H1 (cell line): ENCODE data around the gene EFCAB6. TPM values are rescaled to one million over a fixed set of nuclear protein-coding genes. Genes with fewer than 3 reads are reported as not detected.

Experiments
- CTCF ChIA-PET: fragments of 300-600 bp; sonication (Branson Sonifier 250); formaldehyde crosslinking; loops from one replicate; lab custom pipeline; 2021; ENCODE audit not compliant: partially characterized antibody; lab: Charles Lee
- POLR2A ChIA-PET: fragments of 300-600 bp; sonication (Branson Sonifier 250); formaldehyde crosslinking; loops from one replicate; lab custom pipeline; 2021; ENCODE audit warnings: inconsistent platforms; ENCODE audit not compliant: partially characterized antibody; lab: Charles Lee
- DNase-seq, 2 experiments: peaks; one replicate each; pipeline versions ENCODE4 v3.0.0 to v3.0.0-alpha.2; 2010 to 2022; ENCODE audit warnings: low spot score in 2 of 2, low read depth in 1 of 2, mixed read lengths in 1 of 2
- FAIRE-seq: peaks from 2 replicates; lab custom pipeline; 2011; peaks lifted over from hg19 to GRCh38; lab: Jason Lieb, UNC
- H2AFZ ChIP-seq: 2 replicates; pipeline ENCODE4 v1.8.1; 2012; ENCODE audit warnings: low read length, inconsistent platforms
- H2AK5ac ChIP-seq: 2 replicates; pipeline ENCODE4 v1.6.1; 2013; ENCODE audit warnings: low read depth, low read length
- H2BK120ac ChIP-seq: replicated peaks from 2 replicates; pipeline ENCODE3; 2013; ENCODE audit warnings: low read depth, low read length, inconsistent platforms
- H2BK12ac ChIP-seq: 2 replicates; pipeline ENCODE4 v1.6.1; 2013; ENCODE audit warnings: low read depth, low read length
- H2BK15ac ChIP-seq: 2 replicates; pipeline ENCODE4 v1.6.1; 2013; ENCODE audit warnings: low read length
- H2BK20ac ChIP-seq: 2 replicates; pipeline ENCODE4 v1.6.1; 2013; ENCODE audit warnings: low read length
- H2BK5ac ChIP-seq: 2 replicates; pipeline ENCODE4 v1.6.1; 2013; ENCODE audit warnings: low read depth, low read length
- H3K14ac ChIP-seq: 2 replicates; pipeline ENCODE4 v1.6.1; 2013; ENCODE audit warnings: inconsistent platforms; ENCODE audit not compliant: insufficient read length
- H3K18ac ChIP-seq: 2 replicates; pipeline ENCODE4 v1.6.1; 2013; ENCODE audit warnings: low read length; ENCODE audit errors: extremely low read depth
- H3K23ac ChIP-seq: 2 replicates; pipeline ENCODE4 v1.6.1; 2013; ENCODE audit warnings: inconsistent platforms; ENCODE audit not compliant: insufficient read length
- H3K23me2 ChIP-seq: 2 replicates; pipeline ENCODE4 v1.6.1; 2013; ENCODE audit warnings: low read depth, low read length
- H3K27ac ChIP-seq: 2 replicates; pipeline ENCODE4 v1.6.1; 2011; ENCODE audit warnings: low read depth, low read length, inconsistent platforms
- H3K27me3 ChIP-seq, 4 experiments: replicated peaks in 1 of 4; 1 replicate in 1 of 4; 2 replicates in 3 of 4; pipeline versions ENCODE4 v1.6.1 to v1.8.1; 2011 to 2013; ENCODE audit warnings: low read length in 3 of 4, mild to moderate bottlenecking in 3 of 4, inconsistent platforms in 2 of 4, mixed read lengths in 2 of 4, moderate library complexity in 1 of 4; ENCODE audit not compliant: control insufficient read depth in 3 of 4, insufficient read depth in 3 of 4; ENCODE audit errors: extremely low read depth in 1 of 4
- H3K36me3 ChIP-seq, 4 experiments: 2 replicates each; pipeline versions ENCODE4 v1.6.1 to v1.8.1; 2011 to 2013; ENCODE audit warnings: mild to moderate bottlenecking in 4 of 4, low read length in 3 of 4, moderate library complexity in 2 of 4, control low read depth in 1 of 4, inconsistent platforms in 1 of 4; ENCODE audit not compliant: insufficient read depth in 4 of 4, control insufficient read depth in 2 of 4
- H3K4ac ChIP-seq: replicated peaks from 2 replicates; pipeline ENCODE3; 2013; ENCODE audit warnings: low read length, low read depth, mixed read lengths, inconsistent platforms; ENCODE audit not compliant: insufficient read length
- H3K4me1 ChIP-seq, 4 experiments: replicated peaks in 1 of 4; 1 replicate in 1 of 4; 2 replicates in 3 of 4; pipeline versions ENCODE4 v1.6.1 to v1.8.1; 2011 to 2013; ENCODE audit warnings: low read length in 3 of 4, inconsistent platforms in 2 of 4, mixed read lengths in 1 of 4; ENCODE audit not compliant: insufficient read depth in 4 of 4, control insufficient read depth in 3 of 4
- H3K4me2 ChIP-seq, 2 experiments: 2 replicates each; pipeline versions ENCODE4 v1.6.1 to v1.8.1; 2011 to 2013; ENCODE audit warnings: low read depth in 2 of 2, low read length in 2 of 2, control low read depth in 1 of 2, inconsistent platforms in 1 of 2, mild to moderate bottlenecking in 1 of 2; ENCODE audit not compliant: insufficient read depth in 1 of 2
- H3K4me3 ChIP-seq, 4 experiments: fragments of 200-600, 300-600 bp in 1 of 4; sonication (generic), shearing (Covaris generic), sonication (Bioruptor Twin) in 1 of 4; 2 replicates each; pipeline versions ENCODE4 v1.5.1 to v1.8.1; 2011 to 2016; ENCODE audit warnings: low read length in 4 of 4, low read depth in 3 of 4, control low read depth in 2 of 4, inconsistent platforms in 2 of 4, mild to moderate bottlenecking in 2 of 4, mixed read lengths in 1 of 4, moderate library complexity in 1 of 4; ENCODE audit not compliant: insufficient read depth in 2 of 4; ENCODE audit errors: extremely low read depth in 1 of 4
- H3K56ac ChIP-seq: replicated peaks from 2 replicates; pipeline ENCODE3; 2013; ENCODE audit warnings: low read depth, mild to moderate bottlenecking, mixed read lengths, low read length, inconsistent platforms; ENCODE audit not compliant: insufficient read length
- H3K79me1 ChIP-seq: 2 replicates; pipeline ENCODE4 v1.6.1; 2013; ENCODE audit warnings: low read depth, low read length, control low read depth
- H3K79me2 ChIP-seq, 2 experiments: 2 replicates each; pipeline versions ENCODE4 v1.6.1 to v1.8.1; 2012 to 2013; ENCODE audit warnings: low read length in 2 of 2, mild to moderate bottlenecking in 2 of 2, inconsistent platforms in 1 of 2; ENCODE audit not compliant: insufficient read depth in 2 of 2, control insufficient read depth in 1 of 2
- H3K9ac ChIP-seq, 4 experiments: replicated peaks in 1 of 4; 1 replicate in 1 of 4; 2 replicates in 3 of 4; pipeline versions ENCODE4 v1.6.1 to v1.8.1; 2011 to 2013; ENCODE audit warnings: low read depth in 3 of 4, low read length in 3 of 4, control low read depth in 2 of 4, mild to moderate bottlenecking in 2 of 4, moderate library complexity in 2 of 4, inconsistent platforms in 1 of 4; ENCODE audit errors: extremely low read depth in 1 of 4
- H3K9me3 ChIP-seq, 2 experiments: 2 replicates each; pipeline versions ENCODE4 v1.6.1 to v1.8.1; 2012 to 2013; ENCODE audit warnings: mild to moderate bottlenecking in 2 of 2, moderate library complexity in 2 of 2, control low read depth in 1 of 2, inconsistent platforms in 1 of 2, low read depth in 1 of 2, low read length in 1 of 2, mixed read lengths in 1 of 2; ENCODE audit not compliant: insufficient read depth in 2 of 2
- H4K20me1 ChIP-seq, 2 experiments: replicated peaks in 1 of 2; 2 replicates each; pipeline versions ENCODE3 to v1.8.1; 2011 to 2013; ENCODE audit warnings: inconsistent platforms in 2 of 2, low read length in 2 of 2, mild to moderate bottlenecking in 1 of 2; ENCODE audit not compliant: insufficient read depth in 2 of 2, control insufficient read depth in 1 of 2
- H4K5ac ChIP-seq: 2 replicates; pipeline ENCODE4 v1.6.1; 2013; ENCODE audit warnings: low read length, low read depth, mixed read lengths, inconsistent platforms; ENCODE audit not compliant: insufficient read length
- H4K8ac ChIP-seq: 2 replicates; pipeline ENCODE4 v1.8.0; 2013; ENCODE audit warnings: mild to moderate bottlenecking, moderate library complexity, low read length, inconsistent platforms; ENCODE audit not compliant: insufficient read depth; ENCODE audit errors: extremely low read depth
- H4K91ac ChIP-seq: replicated peaks from 2 replicates; pipeline ENCODE3; 2013; ENCODE audit warnings: low read length, mixed read lengths, inconsistent platforms; ENCODE audit not compliant: insufficient read length
- CBX5 ChIP-seq: fragments of 300-800, 300-1000 bp; sonication (generic); IDR thresholded peaks from 2 replicates; pipeline ENCODE4 v1.7.1; 2016; ENCODE audit warnings: antibody characterized with exemption, low read length, low read depth
- CHD1 ChIP-seq: IDR thresholded peaks from 2 replicates; pipeline ENCODE4 v1.6.1; 2012; ENCODE audit warnings: low read depth, low read length, improper control_type of control experiment
- CREB1 ChIP-seq: IDR thresholded peaks from 2 replicates; pipeline ENCODE4 v1.6.1; 2012; ENCODE audit warnings: inconsistent platforms
- FOSL1 ChIP-seq: IDR thresholded peaks from 2 replicates; pipeline ENCODE4 v1.6.1; 2011; ENCODE audit warnings: mild to moderate bottlenecking, low read depth, low read length, moderate library complexity; ENCODE audit not compliant: insufficient read depth
- HDAC2 ChIP-seq, 2 experiments: fragments of 300-600 bp in 1 of 2; sonication (generic) in 1 of 2; IDR thresholded peaks; 2 replicates each; pipeline ENCODE4 v1.6.1; 2011 to 2012; ENCODE audit warnings: low read depth in 2 of 2, low read length in 2 of 2, mild to moderate bottlenecking in 2 of 2, moderate library complexity in 2 of 2, borderline replicate concordance in 1 of 2, inconsistent platforms in 1 of 2
- NANOG ChIP-seq: IDR thresholded peaks from 2 replicates; pipeline ENCODE4 v1.6.1; 2011; ENCODE audit warnings: low read length, low read depth, mild to moderate bottlenecking, inconsistent platforms; ENCODE audit not compliant: insufficient read depth, poor library complexity, severe bottlenecking
- TCF12 ChIP-seq: IDR thresholded peaks from 2 replicates; pipeline ENCODE4 v1.6.1; 2011; ENCODE audit warnings: low read depth, mild to moderate bottlenecking, low read length
- ZNF274 ChIP-seq: IDR thresholded peaks from 2 replicates; pipeline ENCODE4 v1.7.0; 2012; ENCODE audit warnings: low read length, borderline replicate concordance; ENCODE audit errors: extremely low read depth
- WGBS, 2 experiments: shearing (Covaris generic) in 1 of 2; methylation state at CpG; one replicate each; pipeline versions ENCODE4 v1.1.6 to v1.1.7; 2013 to 2015; ENCODE audit warnings: low lambda C conversion rate in 2 of 2, mixed read lengths in 2 of 2, inconsistent platforms in 1 of 2, low coverage in 1 of 2, missing lambda C conversion rate in 1 of 2; ENCODE audit not compliant: insufficient replicate concordance in 2 of 2, insufficient coverage in 1 of 2, insufficient read length in 1 of 2; ENCODE audit errors: extremely low coverage in 1 of 2, missing lambda C conversion rate in 1 of 2; 5-methylcytosine and 5-hydroxymethylcytosine counted together
- polyA plus RNA-seq, 7 experiments: library from polyadenylated mRNA; depleted of rRNA in 3 of 7; stranded (reverse) in 5 of 7; unstranded in 2 of 7; fragments of >200 nt in 5 of 7; fragments of 200-250 nt in 2 of 7; gene quantifications; 1 replicate in 5 of 7; 2 replicates in 1 of 7; 4 replicates in 1 of 7; pipeline versions ENCODE4 v1.2.1 to v1.2.3, GENCODE V29; 2011 to 2013; ENCODE audit warnings: missing spikeins in 2 of 7, mixed read lengths in 2 of 7
- total RNA-seq: library from RNA; stranded (reverse); fragmentation: NEBNext Ultra II Directional; extraction: Animal tissue kit (Norgen Biotek cat#: 25700); gene quantifications from 2 replicates; pipeline ENCODE4 v1.2.1, GENCODE V29; 2021
- TF ChIP-seq, protein P1 (sequence below): IDR thresholded peaks from 2 replicates; pipeline ENCODE4 v1.6.1; 2011; ENCODE audit warnings: low read depth, mild to moderate bottlenecking, low read length; ENCODE audit not compliant: insufficient read depth

EFCAB6 gene
- total and polyA plus RNA-seq, 2 of the 8 experiments (the other 6 are each of a cell fraction or from before 2014, with no cell fraction given), result 0.32 to 1.7 TPM

- peaks cover 0 to 2% (median 0%) of the 10 kb centered on the region in 4 experiments; a peak in 1 of 7 replicates for H3K4me1 ChIP-seq
- H2BK20ac ChIP-seq, result no peak overlapping the region
- no peak overlapping the region for H2BK12ac ChIP-seq
- H3K18ac ChIP-seq, result no peak overlapping the region
- POLR2A ChIA-PET, result no interaction called here
- no peak overlapping the region for H3K4me2 ChIP-seq
- no peaks in the 10 kb centered on the region for H3K79me1 ChIP-seq
- H4K91ac ChIP-seq, result no peak overlapping the region
- H3K27me3 ChIP-seq, result no peaks in the 10 kb centered on the region; a peak in 1 of 7 replicates
- H2BK5ac ChIP-seq, result no peak overlapping the region
- no peak overlapping the region for H2BK120ac ChIP-seq
- no peak overlapping the region for H2AFZ ChIP-seq
- H3K27ac ChIP-seq, result no peak overlapping the region
- H3K9ac ChIP-seq, result no peak overlapping the region
- peaks cover 0 to 5% of the 10 kb centered on the region in 2 experiments; a peak in 1 of 4 replicates for H3K9me3 ChIP-seq
- no peaks in the 10 kb centered on the region; the same call in 1 of the 2 replicates for H3K23me2 ChIP-seq
- H4K8ac ChIP-seq, result no peak overlapping the region
- no peak overlapping the region for H2AK5ac ChIP-seq
- no peak overlapping the region for H2BK15ac ChIP-seq
- no peak overlapping the region for H3K4ac ChIP-seq
- DNase-seq (no peak), FAIRE-seq (no peak)
- H3K4me3 ChIP-seq, result no peak overlapping the region
- H3K14ac ChIP-seq, result no peak overlapping the region
- no peak overlapping the region for H3K56ac ChIP-seq
- WGBS, 2 experiments, result 85% methylated on average over 28 of the region's 28 CpGs; no CpG with 5 or more reads in 1 of the 2 experiments
- no peaks in the 10 kb centered on the region for H3K79me2 ChIP-seq
- CTCF ChIA-PET, result interaction anchor here (0.6 to 1.2 kb wide), 3 partner anchors 44 to 419 kb away, joined by 3 to 6 read pairs (median 3); no protein-coding TSS in a partner anchor
- no peak overlapping the region for H3K23ac ChIP-seq
- no peaks in the 10 kb centered on the region for H3K36me3 ChIP-seq
- H4K5ac ChIP-seq, result no peak overlapping the region
- H4K20me1 ChIP-seq, result no peaks in the 10 kb centered on the region
- TF ChIP-seq TCF12 (no peak), NANOG (no peak), CHD1 (no peak), CBX5 (no peak), CREB1 (no peak), ZNF274 (no peak), HDAC2 (IDR thresholded peaks at IDR 0.05; ENCODE audit: borderline replicate concordance in 1 of 2, low read depth in 2 of 2, low read length in 2 of 2) (no peak), FOSL1 (no peak)
- TF ChIP-seq, protein P1, sequence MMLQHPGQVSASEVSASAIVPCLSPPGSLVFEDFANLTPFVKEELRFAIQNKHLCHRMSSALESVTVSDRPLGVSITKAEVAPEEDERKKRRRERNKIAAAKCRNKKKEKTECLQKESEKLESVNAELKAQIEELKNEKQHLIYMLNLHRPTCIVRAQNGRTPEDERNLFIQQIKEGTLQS, result no peak
Observed at GRCh38 chr22:43637275-43638260, 174.5 kb downstream of the EFCAB6 start.
